Testis (tissue), 2 donors: Measurements from ENCODE around the gene SHROOM3.

Experiments used
- POLR2A ChIP-seq: fragments of 450-650 bp; IDR thresholded peaks from one replicate; pipeline ENCODE4 v1.6.1; 2017; ENCODE audit warnings: antibody characterized with exemption, mild to moderate bottlenecking, moderate library complexity
- TF ChIP-seq, protein P1 (sequence below), 3 experiments: fragments of 450-650 bp in 2 of 3; fragments of 200-600 bp in 1 of 3; sonication (generic) in 1 of 3; IDR thresholded peaks; one replicate each; pipeline ENCODE4 v1.5.1; 2016 to 2019; ENCODE audit warnings: antibody characterized with exemption in 3 of 3, mild to moderate bottlenecking in 2 of 3, moderate library complexity in 1 of 3

- no peak for TF ChIP-seq POLR2A
- TF ChIP-seq, protein P1, sequence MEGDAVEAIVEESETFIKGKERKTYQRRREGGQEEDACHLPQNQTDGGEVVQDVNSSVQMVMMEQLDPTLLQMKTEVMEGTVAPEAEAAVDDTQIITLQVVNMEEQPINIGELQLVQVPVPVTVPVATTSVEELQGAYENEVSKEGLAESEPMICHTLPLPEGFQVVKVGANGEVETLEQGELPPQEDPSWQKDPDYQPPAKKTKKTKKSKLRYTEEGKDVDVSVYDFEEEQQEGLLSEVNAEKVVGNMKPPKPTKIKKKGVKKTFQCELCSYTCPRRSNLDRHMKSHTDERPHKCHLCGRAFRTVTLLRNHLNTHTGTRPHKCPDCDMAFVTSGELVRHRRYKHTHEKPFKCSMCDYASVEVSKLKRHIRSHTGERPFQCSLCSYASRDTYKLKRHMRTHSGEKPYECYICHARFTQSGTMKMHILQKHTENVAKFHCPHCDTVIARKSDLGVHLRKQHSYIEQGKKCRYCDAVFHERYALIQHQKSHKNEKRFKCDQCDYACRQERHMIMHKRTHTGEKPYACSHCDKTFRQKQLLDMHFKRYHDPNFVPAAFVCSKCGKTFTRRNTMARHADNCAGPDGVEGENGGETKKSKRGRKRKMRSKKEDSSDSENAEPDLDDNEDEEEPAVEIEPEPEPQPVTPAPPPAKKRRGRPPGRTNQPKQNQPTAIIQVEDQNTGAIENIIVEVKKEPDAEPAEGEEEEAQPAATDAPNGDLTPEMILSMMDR (IDR thresholded peaks at IDR 0.05) = no peak
Measured at GRCh38 chr4:76813070-76813469, 378.0 kb downstream of the SHROOM3 start.
